ENCODE measurements around the gene APP.

GRCh38 chr21:25891596-25891995 lies 279.0 kb downstream of the APP start:
- no peak for TF ChIP-seq CTCF (IDR thresholded peaks at IDR 0.05)
- TF ChIP-seq POLR2A (IDR thresholded peaks at IDR 0.05), result no peak
- no peak for TF ChIP-seq POLR2AphosphoS5 (IDR thresholded peaks at IDR 0.05)
